ENCODE measurements around the gene ARL3. TPM values are rescaled to one million over a fixed set of nuclear protein-coding genes. Genes with fewer than 3 reads are reported as not detected.
A peak's percentile ranks its signal among the peaks of the same experiment; 100 is the strongest.

Gene ARL3
- total and polyA plus RNA-seq, 7 donors: 2.8 to 6.5 (median 3.4) TPM

DNA sequence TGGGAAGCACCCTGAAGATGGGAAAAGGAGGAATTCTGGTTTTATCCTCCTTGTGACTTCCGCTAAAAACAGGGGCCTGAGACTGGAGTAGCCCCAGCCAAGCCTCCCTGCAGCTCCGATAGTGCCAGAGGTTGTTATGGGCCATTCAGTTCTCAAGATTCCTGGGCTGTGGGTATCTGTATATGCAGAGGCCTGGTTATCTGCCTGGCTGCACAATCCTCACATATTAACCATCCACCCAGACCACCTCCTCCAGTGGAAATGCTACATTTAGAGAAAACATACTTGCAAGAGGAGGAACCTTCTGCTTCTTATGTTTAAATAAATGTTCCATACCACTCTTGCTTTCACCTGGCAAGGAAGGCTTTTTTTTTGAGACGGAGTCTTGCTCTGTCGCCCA, 34.6 kb downstream of the ARL3 start:
- intact Hi-C loops (cut with DNase I): no loop called here
- 96 to 99% (median 97%) methylated on average over 4 of the region's 4 CpGs for WGBS, 3 donors

DNA sequence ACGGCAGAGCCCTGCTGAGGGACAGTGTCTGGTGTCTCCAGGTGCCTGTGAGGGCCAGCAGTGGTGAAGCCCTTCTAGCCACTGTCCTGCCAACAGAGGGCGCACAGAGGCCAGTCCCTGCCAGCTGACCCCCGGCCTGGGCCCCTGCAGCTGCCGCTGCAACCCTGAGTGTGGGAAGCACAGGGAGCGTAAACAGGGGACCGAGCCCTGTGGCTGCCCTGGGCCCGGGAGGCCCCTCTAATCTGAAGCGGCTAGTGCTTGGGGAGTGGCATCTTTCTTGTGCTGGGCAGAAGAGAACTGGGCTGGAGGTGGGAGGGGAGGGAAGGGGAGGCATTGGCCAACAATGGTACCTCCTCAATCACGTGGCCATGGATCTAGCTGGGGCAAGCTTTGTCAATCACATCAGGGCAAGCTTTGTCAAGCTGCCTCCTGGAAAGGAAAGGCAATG, 35.3 kb downstream of the ARL3 start:
- H3K27me3 ChIP-seq (ENCODE audit: insufficient read depth in 3 of 3, low read length in 2 of 3): no peaks in the 10 kb centered on the region
- no peaks in the 10 kb centered on the region for H3K9me3 ChIP-seq
- H3K27ac ChIP-seq: no peak overlapping the region
- WGBS, 3 donors: 10 to 15% (median 14%) methylated on average over 9 of the region's 9 CpGs
- peak; percentile 68 for TF ChIP-seq CTCF (IDR thresholded peaks at IDR 0.05)
- no peaks in the 10 kb centered on the region for H3K36me3 ChIP-seq (ENCODE audit: insufficient read depth in 1 of 2, low read depth in 1 of 2)
- H3K4me1 ChIP-seq: peaks cover 34% of the 10 kb centered on the region
- DNase-seq (peak; percentile 66 to 82), ATAC-seq (peak; percentile 83 to 86 (median 86))
- intact Hi-C loops (cut with DNase I): no loop called here
- peak overlapping the region; percentile 34 for H3K4me3 ChIP-seq

More for the DNA sequence above, 34.6 kb downstream of the ARL3 start:
- H3K4me1 ChIP-seq: peaks cover 28% of the 10 kb centered on the region
- no peak overlapping the region for H3K4me3 ChIP-seq
- ATAC-seq (no peak), DNase-seq (no peak)
- H3K9me3 ChIP-seq: no peaks in the 10 kb centered on the region
- TF ChIP-seq CTCF (IDR thresholded peaks at IDR 0.05): no peak
- peaks cover 0 to 3% of the 10 kb centered on the region in 2 donors for H3K36me3 ChIP-seq (ENCODE audit: insufficient read depth in 1 of 2, low read depth in 1 of 2)
- H3K27ac ChIP-seq: no peak overlapping the region
- H3K27me3 ChIP-seq (ENCODE audit: insufficient read depth in 3 of 3, low read length in 2 of 3): no peaks in the 10 kb centered on the region

- H3K36me3 ChIP-seq (ENCODE audit: insufficient read depth in 1 of 2, low read depth in 1 of 2): no peaks in the 10 kb centered on the region
- H3K27ac ChIP-seq: no peak overlapping the region
- H3K27me3 ChIP-seq (ENCODE audit: insufficient read depth in 3 of 3, low read length in 2 of 3): no peaks in the 10 kb centered on the region
- no peak overlapping the region for H3K4me3 ChIP-seq
- DNase-seq (no peak), ATAC-seq (peak in 3 of 4 donors; percentile 25 to 31 (median 27))
- intact Hi-C loops (cut with DNase I): no loop called here
- H3K4me1 ChIP-seq: peaks cover 42% of the 10 kb centered on the region
- no peaks in the 10 kb centered on the region for H3K9me3 ChIP-seq
- WGBS, 3 donors: 20 to 38% (median 28%) methylated on average over 9 of the region's 9 CpGs
- no peak for TF ChIP-seq CTCF (IDR thresholded peaks at IDR 0.05)
Measured at GRCh38 chr10:102678068-102678400, 36.2 kb downstream of the ARL3 start.

GRCh38 chr10:102677331-102678067, 36.7 kb downstream of the ARL3 start:
- TF ChIP-seq CTCF (IDR thresholded peaks at IDR 0.05): no peak
- H3K27ac ChIP-seq: peak overlapping the region; percentile 2
- H3K9me3 ChIP-seq: no peaks in the 10 kb centered on the region
- no peaks in the 10 kb centered on the region for H3K36me3 ChIP-seq (ENCODE audit: insufficient read depth in 1 of 2, low read depth in 1 of 2)
- H3K4me3 ChIP-seq: no peak overlapping the region
- no peaks in the 10 kb centered on the region for H3K27me3 ChIP-seq (ENCODE audit: insufficient read depth in 3 of 3, low read length in 2 of 3)
- ATAC-seq (peak in 2 of 4 donors; percentile 1 to 25), DNase-seq (no peak)
- peaks cover 45% of the 10 kb centered on the region for H3K4me1 ChIP-seq
- WGBS, 3 donors: 48 to 54% (median 51%) methylated on average over 9 of the region's 9 CpGs
- intact Hi-C loops (cut with DNase I): no loop called here
